GM08714 (cell line): Measurements from ENCODE around the gene GDI2.
"Not testable (repeated sequence)": the region's sequence is repeated elsewhere in the genome, so short reads cannot be mapped to it uniquely, and the experiment has no call there.

Experiments
- H3K4me3 ChIP-seq: fragments of 200-500 bp; sonication (Bioruptor generic); 2 replicates; pipeline ENCODE4 v1.5.1; 2014; ENCODE audit warnings: mild to moderate bottlenecking, low read length, inconsistent platforms
- ZNF274 ChIP-seq: IDR thresholded peaks from 2 replicates; pipeline ENCODE4 v1.6.1; 2012; ENCODE audit warnings: mild to moderate bottlenecking, low read depth, low read length

The GDI2 gene

DNA sequence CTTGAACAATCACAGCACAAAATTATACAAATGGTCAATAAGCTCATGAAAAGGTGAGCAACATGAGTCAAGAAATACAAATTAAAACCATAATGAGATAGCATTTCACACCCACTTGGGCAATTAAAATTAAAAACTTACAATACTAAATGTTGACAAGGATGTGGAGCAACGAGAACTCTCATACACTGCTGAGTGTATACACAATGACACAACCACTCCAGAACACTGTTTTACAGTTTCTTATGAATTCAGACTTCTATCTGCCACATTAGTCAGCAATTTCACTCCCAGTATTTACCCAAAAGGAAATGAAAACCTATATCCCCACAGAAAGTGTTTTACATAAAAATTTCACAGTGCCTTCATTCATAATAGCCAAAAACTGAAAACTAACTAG lies 31.1 kb downstream of the GDI2 start:
- no peak overlapping the region for H3K4me3 ChIP-seq
- no peak for TF ChIP-seq ZNF274

DNA sequence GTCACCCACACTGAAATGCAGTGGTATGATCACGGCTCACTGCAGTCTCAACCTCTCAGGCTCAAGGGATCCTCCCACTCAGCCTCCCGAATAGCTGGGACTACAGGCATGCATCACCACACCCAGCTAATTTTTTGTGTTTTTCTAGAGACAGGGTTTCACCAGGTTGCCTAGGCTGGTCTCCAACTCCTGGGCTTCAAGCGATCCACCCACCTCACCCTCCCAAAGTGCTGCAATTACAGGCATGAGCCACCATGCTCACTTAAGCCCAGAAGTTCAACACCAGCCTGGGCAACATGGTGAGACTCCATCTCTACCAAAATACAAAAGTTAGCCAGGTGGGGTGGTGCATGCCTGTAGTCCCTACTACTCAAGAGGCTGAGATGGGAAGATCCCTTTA lies 33.5 kb downstream of the GDI2 start:
- H3K4me3 ChIP-seq: no peak overlapping the region
- TF ChIP-seq ZNF274: no peak

DNA sequence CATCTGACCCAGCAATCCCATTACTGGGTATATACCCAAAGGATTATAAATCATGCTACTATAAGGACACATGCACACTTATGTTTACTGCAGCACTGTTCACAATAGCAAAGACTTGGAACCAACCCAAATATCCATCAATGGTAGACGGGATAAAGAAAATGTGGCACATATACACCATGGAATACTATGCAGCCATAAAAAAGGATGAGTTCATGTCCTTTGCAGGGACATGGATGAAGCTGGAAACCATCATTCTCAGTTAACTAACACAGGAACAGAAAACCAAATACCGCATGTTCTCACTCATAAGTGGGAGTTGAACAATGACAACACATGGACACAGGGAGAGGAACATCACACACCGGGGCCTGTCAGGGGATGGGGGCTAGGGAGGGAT lies 35.5 kb downstream of the GDI2 start:
- H3K4me3 ChIP-seq: not testable (repeated sequence)

DNA sequence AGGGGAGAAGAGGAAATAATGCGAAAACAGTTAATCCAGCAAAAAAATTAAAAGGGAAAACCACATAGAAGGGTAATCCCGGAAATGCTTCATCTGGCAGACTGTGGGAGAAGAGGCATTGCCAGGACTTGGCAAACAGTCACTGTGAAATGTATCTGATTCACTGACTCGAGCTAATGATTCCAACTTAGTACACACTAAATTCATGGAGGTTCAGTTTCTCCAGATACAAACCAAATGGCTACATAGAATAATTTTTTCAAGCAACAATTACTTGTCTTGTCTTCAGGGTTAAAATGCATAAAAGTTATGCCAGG lies 36.4 kb downstream of the GDI2 start:
- no peak for TF ChIP-seq ZNF274
- H3K4me3 ChIP-seq: no peak overlapping the region

DNA sequence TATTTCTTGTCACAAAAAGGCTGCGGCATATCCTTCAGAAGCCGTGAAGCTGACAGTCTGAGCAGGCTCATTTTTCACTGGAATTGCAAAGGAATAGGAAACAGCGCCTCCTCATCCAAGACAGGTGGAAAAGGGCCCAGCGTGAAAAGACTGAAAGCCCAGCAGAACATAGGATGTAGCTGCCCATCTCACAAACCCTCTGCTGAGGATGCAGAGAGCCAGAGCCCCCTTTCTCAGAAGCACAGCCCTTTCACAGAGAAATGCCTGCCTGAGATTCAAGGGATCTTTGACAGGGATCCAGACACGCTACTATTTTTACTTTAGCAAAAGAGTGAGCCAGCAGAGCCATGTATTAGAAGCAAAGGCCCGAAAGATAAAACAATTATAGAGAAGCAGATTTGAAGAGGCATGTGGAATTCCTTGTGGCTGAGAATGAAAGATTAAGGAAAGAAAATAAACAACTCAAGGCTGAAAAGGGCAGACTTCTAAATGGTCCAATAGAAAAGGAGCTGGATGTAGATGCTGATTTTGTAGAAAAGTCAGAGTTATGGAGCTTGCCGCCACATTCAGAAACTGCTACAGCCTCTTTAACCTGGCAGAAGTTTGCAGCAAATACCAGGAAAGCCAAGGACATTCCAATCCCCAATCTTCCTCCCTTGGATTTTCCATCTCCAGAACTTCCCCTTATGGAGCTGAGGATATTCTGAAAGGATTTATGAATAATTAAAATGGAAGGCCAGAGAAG lies 36.9 kb downstream of the GDI2 start:
- TF ChIP-seq ZNF274: no peak
- H3K4me3 ChIP-seq: no peak overlapping the region

DNA sequence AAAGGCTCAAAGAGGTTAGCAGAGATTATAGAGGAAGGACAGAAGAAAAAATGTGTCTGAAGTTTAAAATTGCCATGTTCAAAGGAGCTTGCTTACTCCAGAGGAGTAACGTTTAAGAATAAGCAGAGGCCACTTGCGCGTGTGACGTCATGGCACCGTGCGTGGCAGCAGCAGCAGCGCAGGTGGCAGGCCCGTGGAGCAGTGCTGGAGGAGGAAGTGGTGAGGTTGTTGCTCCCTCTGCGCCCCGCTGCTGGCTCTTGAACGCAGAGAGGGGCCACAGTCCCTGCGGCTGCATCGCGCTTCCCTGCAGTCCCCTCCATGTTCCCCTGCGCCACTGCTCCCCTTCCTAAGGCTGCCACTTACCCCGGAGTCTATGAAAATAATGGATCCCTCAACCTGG lies 37.5 kb downstream of the GDI2 start:
- no peak for TF ChIP-seq ZNF274
- no peak overlapping the region for H3K4me3 ChIP-seq

DNA sequence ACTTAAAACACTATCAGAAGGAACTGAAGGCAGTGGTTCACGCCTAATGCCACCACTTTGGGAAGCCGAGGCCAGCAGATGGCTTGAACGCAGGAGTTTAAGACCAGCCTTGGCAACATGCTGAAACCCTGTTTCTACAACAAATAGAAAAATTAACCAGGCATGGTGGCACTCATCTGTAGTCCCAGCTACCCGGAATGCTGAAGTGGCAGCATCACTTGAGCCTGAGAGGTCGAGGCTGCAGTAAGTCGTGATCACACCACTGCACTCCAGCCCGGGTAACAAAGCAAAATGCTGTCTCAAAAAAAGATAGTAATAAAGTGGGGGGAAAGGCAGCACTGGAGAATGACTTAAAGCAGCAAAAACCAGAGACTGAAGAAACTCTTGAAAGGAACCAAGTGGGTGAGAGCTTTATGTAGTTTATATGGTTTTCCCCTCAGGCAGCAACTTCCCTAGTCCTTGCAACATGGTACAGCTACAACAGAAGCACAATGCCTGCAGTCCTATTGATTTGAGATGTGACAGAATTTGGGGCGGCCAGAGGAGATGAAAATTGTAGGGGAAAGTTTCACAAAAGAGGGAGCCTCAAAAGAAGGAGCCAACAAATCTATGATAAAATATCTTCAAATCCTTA lies 38.1 kb downstream of the GDI2 start:
- no peak for TF ChIP-seq ZNF274
- H3K4me3 ChIP-seq: no peak overlapping the region

DNA sequence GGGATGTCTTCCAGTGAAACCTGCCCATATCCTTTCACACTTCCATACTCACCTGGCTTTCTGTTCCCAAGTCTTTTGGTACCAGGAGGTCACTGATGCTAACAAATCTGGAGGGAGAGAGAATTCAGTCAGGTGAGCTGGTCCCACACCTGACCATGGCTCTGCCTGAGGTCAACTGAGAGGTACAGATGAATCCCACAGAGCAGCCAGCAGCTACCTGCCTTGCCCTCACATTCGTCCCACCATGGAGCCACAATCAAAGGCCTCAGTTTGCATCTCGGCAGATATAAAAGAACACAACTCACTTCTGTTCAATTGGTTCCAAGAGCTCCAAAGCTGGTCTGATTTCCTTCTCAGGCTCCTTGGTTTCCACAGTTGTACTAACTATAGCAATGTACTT lies 47.0 kb downstream of the GDI2 start:
- TF ChIP-seq ZNF274: no peak

DNA sequence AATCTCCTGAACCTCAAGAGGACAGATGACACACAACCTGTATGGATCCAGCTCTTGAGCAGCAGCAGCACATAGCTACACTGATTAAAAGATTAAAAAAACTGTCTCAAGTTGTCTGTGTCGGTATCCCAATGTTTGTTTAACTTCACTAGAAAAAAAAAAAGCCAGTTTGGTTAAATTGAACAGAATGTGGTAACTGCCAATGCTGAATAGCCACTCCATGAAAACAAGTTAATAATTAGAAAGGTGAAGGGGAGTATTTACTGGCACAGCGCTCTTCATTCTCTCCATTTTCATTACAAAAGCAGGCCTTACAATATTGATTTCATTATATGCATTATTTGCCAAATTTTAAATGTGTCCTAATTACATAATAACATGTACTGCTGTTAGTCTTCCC lies 47.6 kb downstream of the GDI2 start:
- TF ChIP-seq ZNF274: no peak
- no peak overlapping the region for H3K4me3 ChIP-seq

More for the DNA sequence above, 47.0 kb downstream of the GDI2 start:
- H3K4me3 ChIP-seq: no peak overlapping the region

DNA sequence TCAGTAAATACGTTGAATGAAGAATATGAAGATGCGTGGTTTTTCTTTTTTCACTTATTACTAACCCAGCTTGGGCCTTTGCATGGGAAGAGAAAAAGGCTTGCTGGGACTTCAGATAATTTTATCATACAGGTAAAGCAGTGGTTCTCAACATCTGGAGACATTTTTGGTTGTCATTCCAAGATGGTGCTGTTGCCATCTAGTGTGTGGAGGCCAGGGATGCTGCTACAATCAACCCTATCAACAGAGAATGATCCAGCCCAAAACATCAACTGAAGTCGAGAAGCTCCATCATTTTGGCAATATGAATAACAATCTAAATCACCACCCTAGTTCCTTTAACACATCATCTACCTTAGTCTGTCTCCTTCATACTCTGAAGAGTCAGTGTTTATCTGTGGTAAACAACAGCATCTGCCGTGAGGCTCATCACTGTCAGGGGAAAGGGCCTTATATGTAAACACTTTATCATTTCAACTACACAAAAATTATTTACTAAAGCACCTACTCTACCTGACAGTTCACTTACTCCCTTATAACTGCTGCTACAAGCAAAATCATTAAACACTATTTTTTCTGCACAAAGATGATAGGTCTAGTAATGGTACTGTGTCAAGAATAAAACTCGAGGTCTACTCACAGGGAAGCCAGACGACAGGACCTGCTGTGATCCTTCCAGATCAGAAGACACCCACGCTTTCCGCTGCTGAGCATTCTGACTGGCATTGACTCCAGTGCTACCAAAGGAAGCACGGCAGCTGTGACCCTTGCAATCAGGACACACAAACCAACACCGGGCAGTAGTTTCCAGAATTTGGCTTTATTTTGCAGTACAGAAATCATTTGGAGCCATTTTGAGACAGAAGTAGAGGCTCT lies 48.6 kb downstream of the GDI2 start:
- H3K4me3 ChIP-seq: no peak overlapping the region
- TF ChIP-seq ZNF274: no peak

DNA sequence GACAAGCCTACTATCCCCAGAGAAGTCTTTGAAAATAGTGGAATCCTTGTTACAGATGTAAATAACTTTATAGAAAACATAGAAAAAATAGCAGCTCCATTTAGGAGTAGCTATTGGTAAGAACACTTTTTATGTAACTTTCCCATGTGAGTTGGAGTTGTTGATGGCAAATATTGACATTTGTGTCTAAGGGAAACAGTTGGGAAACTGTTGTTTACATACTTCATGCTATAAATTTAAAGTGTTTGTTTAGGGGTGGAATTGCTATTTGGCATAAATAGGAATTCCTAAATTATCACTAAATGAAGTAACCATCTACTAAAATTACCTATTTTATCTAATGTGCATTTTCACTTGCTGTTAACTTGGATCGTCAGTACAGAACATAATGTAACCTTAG lies 50.7 kb downstream of the GDI2 start:
- H3K4me3 ChIP-seq: no peak overlapping the region
- no peak for TF ChIP-seq ZNF274

DNA sequence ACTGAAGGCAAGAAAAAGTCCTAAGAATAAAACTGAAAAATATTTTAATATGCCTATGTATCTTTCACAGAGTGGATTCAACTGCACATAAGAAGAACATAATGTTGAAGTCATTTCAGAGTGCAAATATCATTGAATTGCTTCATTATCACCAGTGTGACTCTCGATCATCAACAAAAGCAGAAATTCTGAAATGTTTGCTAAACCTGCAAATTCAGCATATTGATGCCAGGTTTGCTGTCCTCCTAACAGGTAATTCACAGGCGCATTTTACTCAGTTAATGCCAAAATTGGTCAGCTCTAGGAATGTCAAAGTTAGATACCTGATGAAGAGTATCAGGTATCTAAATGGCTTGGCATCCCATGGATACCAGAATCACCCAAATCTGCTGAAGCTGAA lies 52.0 kb downstream of the GDI2 start:
- no peak overlapping the region for H3K4me3 ChIP-seq
- TF ChIP-seq ZNF274: no peak

DNA sequence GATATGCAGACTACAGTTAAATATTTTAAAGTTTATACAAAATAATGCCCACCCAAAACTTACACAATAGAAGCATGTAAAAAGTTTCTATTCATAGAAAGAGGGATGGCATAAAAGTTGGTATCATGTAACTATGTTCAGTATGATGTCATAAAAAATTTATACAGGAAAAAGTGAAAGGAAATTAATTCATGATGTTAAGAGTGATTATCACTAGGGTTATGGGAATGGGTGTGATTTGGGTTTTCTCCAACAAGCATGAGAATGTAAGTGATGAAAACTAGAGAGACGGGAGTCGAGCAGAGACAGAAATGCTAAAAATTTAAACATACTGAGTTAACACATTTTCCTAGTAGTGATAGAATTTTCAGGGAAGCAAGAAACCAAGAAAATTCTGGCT lies 52.7 kb downstream of the GDI2 start:
- no peak for TF ChIP-seq ZNF274
- no peak overlapping the region for H3K4me3 ChIP-seq

DNA sequence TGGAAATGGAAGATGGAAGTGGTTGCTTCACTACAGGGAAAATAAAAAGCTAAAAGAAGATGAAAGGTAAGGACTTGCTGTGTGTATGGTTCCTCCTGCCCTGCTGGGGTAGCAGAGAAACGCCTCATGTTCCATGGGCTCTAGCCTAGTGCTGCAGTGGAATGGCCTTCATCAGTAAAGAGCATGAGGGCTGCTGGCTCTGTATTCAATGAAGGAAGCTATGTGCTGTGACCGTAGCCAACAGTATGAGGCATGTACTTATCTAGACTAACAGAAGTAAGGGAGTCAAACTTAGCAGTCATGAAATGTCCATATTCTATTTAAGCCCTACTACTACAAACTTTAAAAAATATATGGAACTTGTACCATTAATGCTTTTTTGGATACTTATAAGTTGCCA lies 54.3 kb downstream of the GDI2 start:
- no peak overlapping the region for H3K4me3 ChIP-seq
- TF ChIP-seq ZNF274: no peak
